Vagina (tissue), 2 donors: ENCODE measurements around the gene CLASRP.

Experiments used
- CTCF ChIP-seq, 3 experiments: fragments of 450-650 bp in 2 of 3; fragments of 200-600 bp in 1 of 3; sonication (generic) in 1 of 3; IDR thresholded peaks; one replicate each; pipeline ENCODE4 v1.5.1; 2017 to 2019; ENCODE audit warnings: antibody characterized with exemption in 3 of 3, mild to moderate bottlenecking in 2 of 3, moderate library complexity in 2 of 3
- POLR2A ChIP-seq, 2 donors: fragments of 450-650 bp; IDR thresholded peaks; one replicate each; pipeline ENCODE4 v1.6.1; 2017; ENCODE audit warnings: antibody characterized with exemption in 2 of 2, mild to moderate bottlenecking in 2 of 2, moderate library complexity in 2 of 2

GRCh38 chr19:45070214-45070613 lies 31.4 kb downstream of the CLASRP start:
- TF ChIP-seq CTCF (IDR thresholded peaks at IDR 0.05) = no peak
- no peak for TF ChIP-seq POLR2A (IDR thresholded peaks at IDR 0.05)
